ENCODE results near the gene NACA2.
A peak's percentile ranks its signal among the peaks of the same experiment; 100 is the strongest.

The NACA2 gene

DNA sequence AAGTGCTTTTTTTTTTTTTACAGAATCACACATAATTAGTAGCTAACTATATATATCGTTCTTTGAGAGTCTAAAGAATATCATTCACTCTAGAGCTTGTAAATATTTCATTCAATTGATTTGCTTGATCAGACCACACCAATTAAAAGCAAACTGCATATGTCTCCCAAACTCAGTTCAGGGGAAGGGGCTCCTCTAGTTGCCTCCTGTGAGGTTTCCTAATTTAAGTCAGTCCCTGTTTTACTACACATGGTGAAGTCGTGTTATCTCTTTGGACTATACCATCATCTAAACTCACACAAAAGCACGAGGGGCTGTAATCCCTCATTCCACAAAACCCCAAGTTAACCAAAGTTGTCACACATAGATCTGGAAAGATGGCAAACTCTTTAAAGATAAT lies 11.7 kb downstream of the NACA2 start:
- H4K91ac ChIP-seq (ENCODE audit: low read length) = no peak overlapping the region
- H3K36me3 ChIP-seq (ENCODE audit: control insufficient read depth in 1 of 2, insufficient read depth in 2 of 2, low read depth in 1 of 2, low read length in 2 of 2) = no peaks in the 10 kb centered on the region
- no peak overlapping the region for H3K9ac ChIP-seq (ENCODE audit: low read length)
- no peak overlapping the region for H4K8ac ChIP-seq (ENCODE audit: low read length)
- no peak overlapping the region for H2BK120ac ChIP-seq (ENCODE audit: low read depth, low read length)
- H3K4me2 ChIP-seq (ENCODE audit: low read length, poor library complexity, severe bottlenecking) = no peak overlapping the region
- no peak overlapping the region for H2BK12ac ChIP-seq (ENCODE audit: low read length in 2 of 2)
- no peak overlapping the region for H2BK15ac ChIP-seq (ENCODE audit: low read depth, poor library complexity, severe bottlenecking)
- H3K4me3 ChIP-seq (ENCODE audit: insufficient read depth in 1 of 2, low read depth in 1 of 2, low read length in 2 of 2) = no peak overlapping the region
- no peak overlapping the region for H3K27ac ChIP-seq (ENCODE audit: low read length, poor library complexity, severe bottlenecking)
- H2AK5ac ChIP-seq (ENCODE audit: low read length, severe bottlenecking) = no peak overlapping the region
- no peak overlapping the region for H3K18ac ChIP-seq (ENCODE audit: low read depth in 1 of 2, low read length in 2 of 2)
- H2BK5ac ChIP-seq (ENCODE audit: low read depth, low read length, poor library complexity, severe bottlenecking) = no peak overlapping the region
- no peak overlapping the region for H2AFZ ChIP-seq (ENCODE audit: low read depth, low read length)
- no peak overlapping the region for H3K23ac ChIP-seq (ENCODE audit: low read length in 2 of 2)
- H3K27me3 ChIP-seq (ENCODE audit: control insufficient read depth in 1 of 2, insufficient read depth in 1 of 2, low read length in 2 of 2) = peaks cover 2 to 3% of the 10 kb centered on the region in 2 experiments
- H3K4me1 ChIP-seq (ENCODE audit: control insufficient read depth, insufficient read depth, low read depth, low read length) = no peaks in the 10 kb centered on the region
- 74% methylated on average over 3 of the region's 3 CpGs for WGBS
- H3K14ac ChIP-seq (ENCODE audit: low read length in 2 of 2) = no peak overlapping the region
- no peaks in the 10 kb centered on the region for H3K79me1 ChIP-seq (replicated peaks; ENCODE audit: low read length, poor library complexity, severe bottlenecking)
- no peaks in the 10 kb centered on the region for H3K9me3 ChIP-seq (ENCODE audit: control insufficient read depth, low read length)
- H3K4ac ChIP-seq (ENCODE audit: low read depth in 1 of 2, low read length in 2 of 2) = no peak overlapping the region
- no peak for DNase-seq

DNA sequence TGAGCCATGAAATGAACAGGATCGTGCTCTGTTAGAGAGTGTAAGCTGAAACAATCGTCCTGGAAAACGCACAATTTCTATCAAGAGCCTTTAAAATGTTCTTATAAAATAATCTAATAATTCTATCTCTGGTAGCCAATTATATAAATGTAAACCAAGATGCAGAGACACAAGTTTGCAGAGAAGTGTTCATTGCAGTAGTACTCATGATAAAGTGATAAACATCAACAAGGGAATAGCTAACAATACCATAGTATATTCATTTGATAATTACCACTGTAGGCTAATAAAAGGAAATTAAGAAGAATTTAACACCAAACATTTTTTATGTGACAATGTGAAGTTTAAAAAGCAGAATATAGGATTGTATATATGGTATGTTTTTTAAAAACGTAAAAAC lies 12.4 kb downstream of the NACA2 start:
- Histone ChIP-seq H3K79me1 (replicated peaks; ENCODE audit: low read length, poor library complexity, severe bottlenecking) (no peaks in the 10 kb centered on the region), H3K9me3 (ENCODE audit: control insufficient read depth, low read length) (no peaks in the 10 kb centered on the region), H3K4me1 (ENCODE audit: control insufficient read depth, insufficient read depth, low read depth, low read length) (no peaks in the 10 kb centered on the region), H3K23ac (ENCODE audit: low read length in 2 of 2) (no peak overlapping the region), H3K4me2 (ENCODE audit: low read length, poor library complexity, severe bottlenecking) (no peak overlapping the region), H3K9ac (ENCODE audit: low read length) (no peak overlapping the region), H4K8ac (ENCODE audit: low read length) (no peak overlapping the region), H3K27me3 (ENCODE audit: control insufficient read depth in 1 of 2, insufficient read depth in 1 of 2, low read length in 2 of 2) (peaks cover 2 to 3% of the 10 kb centered on the region in 2 experiments), H3K14ac (ENCODE audit: low read length in 2 of 2) (no peak overlapping the region), H2BK5ac (ENCODE audit: low read depth, low read length, poor library complexity, severe bottlenecking) (no peak overlapping the region), H2BK15ac (ENCODE audit: low read depth, poor library complexity, severe bottlenecking) (no peak overlapping the region), H2AK5ac (ENCODE audit: low read length, severe bottlenecking) (no peak overlapping the region), H3K18ac (ENCODE audit: low read depth in 1 of 2, low read length in 2 of 2) (no peak overlapping the region), H3K4me3 (ENCODE audit: insufficient read depth in 1 of 2, low read depth in 1 of 2, low read length in 2 of 2) (no peak overlapping the region), H3K36me3 (ENCODE audit: control insufficient read depth in 1 of 2, insufficient read depth in 2 of 2, low read depth in 1 of 2, low read length in 2 of 2) (no peaks in the 10 kb centered on the region), H3K27ac (ENCODE audit: low read length, poor library complexity, severe bottlenecking) (no peak overlapping the region), H2BK120ac (ENCODE audit: low read depth, low read length) (no peak overlapping the region), H4K91ac (ENCODE audit: low read length) (no peak overlapping the region), H3K4ac (ENCODE audit: low read depth in 1 of 2, low read length in 2 of 2) (no peak overlapping the region), H2BK12ac (ENCODE audit: low read length in 2 of 2) (no peak overlapping the region), H2AFZ (ENCODE audit: low read depth, low read length) (no peak overlapping the region)
- no peak for DNase-seq
- WGBS = 93% methylated on average over 2 of the region's 4 CpGs

DNA sequence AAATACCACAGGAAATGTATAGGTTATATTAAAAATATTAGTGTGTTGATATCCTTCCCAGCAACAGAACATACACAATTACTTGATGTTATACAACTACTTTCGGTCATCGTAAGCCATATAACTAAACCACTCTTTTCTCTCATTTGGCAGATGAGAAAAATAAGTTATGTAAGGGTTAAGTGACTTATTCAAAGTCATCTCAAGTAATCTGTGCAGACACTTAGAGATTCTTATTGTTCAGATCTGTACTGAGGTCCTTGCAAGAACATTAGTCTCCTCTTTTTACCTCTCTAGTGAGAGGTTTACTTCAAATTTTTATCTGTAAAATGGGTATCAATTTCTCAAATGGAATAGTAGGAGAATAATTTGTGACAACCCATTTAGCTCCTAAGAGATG lies 15.0 kb downstream of the NACA2 start:
- Histone ChIP-seq H3K18ac (ENCODE audit: low read depth in 1 of 2, low read length in 2 of 2) (no peak overlapping the region), H2AFZ (ENCODE audit: low read depth, low read length) (no peak overlapping the region), H3K36me3 (ENCODE audit: control insufficient read depth in 1 of 2, insufficient read depth in 2 of 2, low read depth in 1 of 2, low read length in 2 of 2) (no peaks in the 10 kb centered on the region), H4K8ac (ENCODE audit: low read length) (no peak overlapping the region), H3K27ac (ENCODE audit: low read length, poor library complexity, severe bottlenecking) (no peak overlapping the region), H3K4me3 (ENCODE audit: insufficient read depth in 1 of 2, low read depth in 1 of 2, low read length in 2 of 2) (no peak overlapping the region), H3K23ac (ENCODE audit: low read length in 2 of 2) (no peak overlapping the region), H3K4ac (ENCODE audit: low read depth in 1 of 2, low read length in 2 of 2) (no peak overlapping the region), H3K27me3 (ENCODE audit: control insufficient read depth in 1 of 2, insufficient read depth in 1 of 2, low read length in 2 of 2) (peaks cover 2 to 3% of the 10 kb centered on the region in 2 experiments), H2BK120ac (ENCODE audit: low read depth, low read length) (no peak overlapping the region), H2BK15ac (ENCODE audit: low read depth, poor library complexity, severe bottlenecking) (no peak overlapping the region), H2BK5ac (ENCODE audit: low read depth, low read length, poor library complexity, severe bottlenecking) (no peak overlapping the region), H3K4me1 (ENCODE audit: control insufficient read depth, insufficient read depth, low read depth, low read length) (no peaks in the 10 kb centered on the region), H3K4me2 (ENCODE audit: low read length, poor library complexity, severe bottlenecking) (no peak overlapping the region), H2BK12ac (ENCODE audit: low read length in 2 of 2) (no peak overlapping the region), H3K9ac (ENCODE audit: low read length) (no peak overlapping the region), H4K91ac (ENCODE audit: low read length) (no peak overlapping the region), H2AK5ac (ENCODE audit: low read length, severe bottlenecking) (no peak overlapping the region), H3K14ac (ENCODE audit: low read length in 2 of 2) (no peak overlapping the region), H3K79me1 (replicated peaks; ENCODE audit: low read length, poor library complexity, severe bottlenecking) (no peaks in the 10 kb centered on the region), H3K9me3 (ENCODE audit: control insufficient read depth, low read length) (no peaks in the 10 kb centered on the region)
- no CpG with 5 or more reads among the region's 2 CpGs for WGBS
- no peak for DNase-seq

DNA sequence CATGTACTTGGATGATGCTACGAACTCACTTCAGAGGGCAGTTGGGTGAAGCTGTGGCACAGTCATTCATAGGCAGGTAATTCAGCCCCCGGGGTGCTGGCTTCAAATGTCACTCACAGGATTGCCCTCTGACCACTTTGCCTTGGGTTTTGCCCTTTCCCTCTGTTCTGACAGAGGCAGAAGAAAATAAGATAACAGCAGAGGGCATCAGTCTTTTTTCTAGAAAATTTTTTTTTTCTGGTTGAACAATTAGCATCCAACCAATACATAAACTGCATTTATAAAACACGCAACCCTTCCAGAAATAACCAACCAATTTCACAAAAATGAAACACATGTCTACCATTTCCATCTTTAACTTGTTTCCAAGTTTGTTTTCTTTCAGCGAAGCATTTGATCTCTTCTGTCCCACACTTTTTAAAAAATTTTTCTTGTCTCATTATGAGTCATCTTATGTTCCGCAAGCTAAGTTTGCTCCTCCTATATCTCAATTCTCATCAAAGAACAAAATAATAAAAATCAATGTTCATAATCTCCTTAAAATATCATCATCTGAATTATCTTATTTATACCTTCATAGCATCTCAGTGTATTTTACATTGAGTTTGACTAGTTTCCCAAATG lies 15.6 kb downstream of the NACA2 start:
- Histone ChIP-seq H2AFZ (ENCODE audit: low read depth, low read length) (no peak overlapping the region), H3K18ac (ENCODE audit: low read depth in 1 of 2, low read length in 2 of 2) (no peak overlapping the region), H3K79me1 (replicated peaks; ENCODE audit: low read length, poor library complexity, severe bottlenecking) (no peaks in the 10 kb centered on the region), H3K4ac (ENCODE audit: low read depth in 1 of 2, low read length in 2 of 2) (no peak overlapping the region), H2AK5ac (ENCODE audit: low read length, severe bottlenecking) (no peak overlapping the region), H3K4me2 (ENCODE audit: low read length, poor library complexity, severe bottlenecking) (no peak overlapping the region), H4K91ac (ENCODE audit: low read length) (no peak overlapping the region), H3K27me3 (ENCODE audit: control insufficient read depth in 1 of 2, insufficient read depth in 1 of 2, low read length in 2 of 2) (peaks cover 2% of the 10 kb centered on the region in 2 experiments), H2BK120ac (ENCODE audit: low read depth, low read length) (no peak overlapping the region), H3K36me3 (ENCODE audit: control insufficient read depth in 1 of 2, insufficient read depth in 2 of 2, low read depth in 1 of 2, low read length in 2 of 2) (no peaks in the 10 kb centered on the region), H3K9me3 (ENCODE audit: control insufficient read depth, low read length) (no peaks in the 10 kb centered on the region), H3K4me3 (ENCODE audit: insufficient read depth in 1 of 2, low read depth in 1 of 2, low read length in 2 of 2) (no peak overlapping the region), H2BK12ac (ENCODE audit: low read length in 2 of 2) (no peak overlapping the region), H3K4me1 (ENCODE audit: control insufficient read depth, insufficient read depth, low read depth, low read length) (no peaks in the 10 kb centered on the region), H3K23ac (ENCODE audit: low read length in 2 of 2) (no peak overlapping the region), H4K8ac (ENCODE audit: low read length) (no peak overlapping the region), H3K14ac (ENCODE audit: low read length in 2 of 2) (no peak overlapping the region), H2BK15ac (ENCODE audit: low read depth, poor library complexity, severe bottlenecking) (no peak overlapping the region), H2BK5ac (ENCODE audit: low read depth, low read length, poor library complexity, severe bottlenecking) (no peak overlapping the region), H3K9ac (ENCODE audit: low read length) (peak overlapping the region; percentile 55), H3K27ac (ENCODE audit: low read length, poor library complexity, severe bottlenecking) (no peak overlapping the region)
- 87% methylated on average over 5 of the region's 5 CpGs for WGBS
- no peak for DNase-seq

Data from mesenchymal stem cell (in vitro differentiated cells and primary cell).